ENCODE measurements around the gene ZBTB1. TPM values are rescaled to one million over a fixed set of nuclear protein-coding genes. Genes with fewer than 3 reads are reported as not detected.

The ZBTB1 gene
- total and polyA plus RNA-seq, 10 of the 15 experiments (the other 5 are each of a cell fraction or from before 2014, with no cell fraction given), result 12.3 to 127 (median 40.0) TPM

- TF ChIP-seq USF1 (IDR thresholded peaks at IDR 0.05; ENCODE audit: borderline replicate concordance, extremely low read length, insufficient read depth, low read depth, low read length), result no peak
- TF ChIP-seq ZNF274 (IDR thresholded peaks at IDR 0.05; ENCODE audit: insufficient read depth, insufficient read length), result no peak
- TF ChIP-seq MTA3 (IDR thresholded peaks at IDR 0.05; ENCODE audit: borderline replicate concordance, low read length), result no peak
- TF ChIP-seq MEF2B (IDR thresholded peaks at IDR 0.05; ENCODE audit: partially characterized antibody, poor library complexity, severe bottlenecking), result peak; percentile 72
- no peak for TF ChIP-seq SMC3 (IDR thresholded peaks at IDR 0.05; ENCODE audit: borderline replicate concordance, low read length)
- TF ChIP-seq LARP7 (IDR thresholded peaks at IDR 0.05), result no peak
- TF ChIP-seq HCFC1 (IDR thresholded peaks at IDR 0.05; ENCODE audit: low read length), result no peak
- TF ChIP-seq BRCA1 (IDR thresholded peaks at IDR 0.05; ENCODE audit: low read depth, low read length), result no peak
- TF ChIP-seq SIX5 (IDR thresholded peaks at IDR 0.05; ENCODE audit: low read depth, low read length, severe bottlenecking), result no peak
- no peak; the same call in 1 of the 2 replicates for TF ChIP-seq IRF4 (IDR thresholded peaks at IDR 0.05; ENCODE audit: low read depth, low read length)
- TF ChIP-seq IKZF2 (IDR thresholded peaks at IDR 0.05), result peak; percentile 76 to 83
- TF ChIP-seq ZZZ3 (IDR thresholded peaks at IDR 0.05; ENCODE audit: control insufficient read depth, insufficient read length, low read depth), result no peak
- TF ChIP-seq ZNF217 (IDR thresholded peaks at IDR 0.05), result peak; percentile 82; the same call in 1 of the 2 replicates
- no peak for TF ChIP-seq RBBP5 (conservative IDR thresholded peaks at IDR 0.05)
- TF ChIP-seq YY1 (IDR thresholded peaks at IDR 0.05; ENCODE audit: low read depth, low read length), result no peak
- no peak for TF ChIP-seq SP1 (IDR thresholded peaks at IDR 0.05; ENCODE audit: low read depth, low read length)
- TF ChIP-seq MTA2 (IDR thresholded peaks at IDR 0.05; ENCODE audit: low read depth), result peak; percentile 55; the same call in 1 of the 2 replicates
- no peak for TF ChIP-seq HDAC2 (IDR thresholded peaks at IDR 0.05)
- TF ChIP-seq BACH1 (IDR thresholded peaks at IDR 0.05; ENCODE audit: borderline replicate concordance), result no peak
- TF ChIP-seq ZNF592 (IDR thresholded peaks at IDR 0.05), result no peak
- no peak for TF ChIP-seq MLLT1 (IDR thresholded peaks at IDR 0.05)
- TF ChIP-seq JUND (IDR thresholded peaks at IDR 0.05; ENCODE audit: low read depth, low read length), result no peak
- no peak for TF ChIP-seq ZBTB33 (IDR thresholded peaks at IDR 0.05)
- TF ChIP-seq NFYA (IDR thresholded peaks at IDR 0.05; ENCODE audit: borderline replicate concordance, low read depth, low read length), result no peak
- no peak for TF ChIP-seq SREBF1 (IDR thresholded peaks at IDR 0.05; ENCODE audit: low read length)
- TF ChIP-seq CBX3 (IDR thresholded peaks at IDR 0.05; ENCODE audit: borderline replicate concordance, low read depth), result no peak
Measured at GRCh38 chr14:64463195-64463594, 41.4 kb upstream of the ZBTB1 start (continued).

All from GM12878 (cell line).